HepG2 (cell line): Measurements from ENCODE around the gene ZFP69. TPM values are rescaled to one million over a fixed set of nuclear protein-coding genes. Genes with fewer than 3 reads are reported as not detected.

Experiments
- ETV5 ChIP-seq: IDR thresholded peaks from 2 replicates; pipeline ENCODE4 v1.6.1; 2018; ENCODE audit warnings: missing biosample characterization, missing genetic modification reagents, inconsistent platforms, borderline replicate concordance
- FOXO1 ChIP-seq: sonication (generic); formaldehyde crosslinking; IDR thresholded peaks from 2 replicates; pipeline ENCODE4 v1.4.0; 2020; ENCODE audit warnings: missing genetic modification reagents
- HMG20A ChIP-seq: IDR thresholded peaks from 2 replicates; pipeline ENCODE4 v1.6.1; 2016; ENCODE audit warnings: borderline replicate concordance
- HNF4A ChIP-seq: sonication (generic); formaldehyde crosslinking; IDR thresholded peaks from 2 replicates; pipeline ENCODE4 v1.4.0; 2020; ENCODE audit warnings: missing genetic modification reagents
- HNF4G ChIP-seq, 2 experiments: sonication (generic) in 1 of 2; formaldehyde crosslinking in 1 of 2; IDR thresholded peaks; 2 replicates each; pipeline versions ENCODE4 v1.4.0 to v1.6.1; 2011 to 2020; ENCODE audit warnings: borderline replicate concordance in 2 of 2, low read depth in 2 of 2, mild to moderate bottlenecking in 2 of 2, low read length in 1 of 2, missing genetic modification reagents in 1 of 2, moderate library complexity in 1 of 2
- MEF2D ChIP-seq: sonication (generic); formaldehyde crosslinking; IDR thresholded peaks from 2 replicates; pipeline ENCODE4 v1.5.1; 2020; ENCODE audit warnings: mild to moderate bottlenecking, missing genetic modification reagents
- NBN ChIP-seq: fragments of 450-650 bp; conservative IDR thresholded peaks from 2 replicates; pipeline ENCODE4 v1.6.1; 2017
- PPARG ChIP-seq: conservative IDR thresholded peaks from 2 replicates; pipeline ENCODE4 v1.6.1; 2016; ENCODE audit warnings: missing biosample characterization, missing genetic modification reagents
- SAP130 ChIP-seq: IDR thresholded peaks from 2 replicates; pipeline ENCODE4 v1.6.1; 2016; ENCODE audit warnings: low read depth
- SMYD3 ChIP-seq: sonication (generic); formaldehyde crosslinking; IDR thresholded peaks from 2 replicates; pipeline ENCODE4 v1.8.1; 2023; ENCODE audit warnings: mild to moderate bottlenecking, missing genetic modification reagents
- SRSF1 ChIP-seq: fragments of 200-400 bp; formaldehyde crosslinking; optimal IDR thresholded peaks from 2 replicates; pipeline ENCODE3; 2017; ENCODE audit warnings: mild to moderate bottlenecking, low read depth, low read length, moderate library complexity
- TCF7 ChIP-seq: sonication (generic); IDR thresholded peaks from 2 replicates; pipeline ENCODE4 v1.6.1; 2016; ENCODE audit warnings: antibody characterized with exemption, low read depth
- TCF7L2 ChIP-seq: IDR thresholded peaks from 2 replicates; pipeline ENCODE4 v1.6.1; 2011; ENCODE audit warnings: mild to moderate bottlenecking, low read depth, low read length, moderate library complexity
- ZBTB42 ChIP-seq: sonication (generic); formaldehyde crosslinking; IDR thresholded peaks from 2 replicates; pipeline ENCODE4 v1.5.0; 2020; ENCODE audit warnings: mild to moderate bottlenecking, missing genetic modification reagents
- ZMYM3 ChIP-seq: sonication (generic); formaldehyde crosslinking; IDR thresholded peaks from 2 replicates; pipeline ENCODE4 v1.5.1; 2020; ENCODE audit warnings: mild to moderate bottlenecking, missing genetic modification reagents
- ZNF124 ChIP-seq: sonication (generic); formaldehyde crosslinking; IDR thresholded peaks from 2 replicates; pipeline ENCODE4 v1.4.0; 2020; ENCODE audit warnings: missing genetic modification reagents
- ZNF331 ChIP-seq: sonication (generic); formaldehyde crosslinking; IDR thresholded peaks from 2 replicates; pipeline ENCODE4 v1.4.0; 2020; ENCODE audit warnings: missing genetic modification reagents
- ZNF441 ChIP-seq: sonication (generic); formaldehyde crosslinking; IDR thresholded peaks from 2 replicates; pipeline ENCODE4 v1.7.0; 2021; ENCODE audit warnings: missing genetic modification reagents, borderline replicate concordance
- ZNF496 ChIP-seq: sonication (generic); formaldehyde crosslinking; IDR thresholded peaks from 2 replicates; pipeline ENCODE4 v1.8.1; 2023; ENCODE audit warnings: mild to moderate bottlenecking, moderate library complexity, missing genetic modification reagents; ENCODE audit not compliant: insufficient replicate concordance
- ZNF563 ChIP-seq: sonication (generic); formaldehyde crosslinking; IDR thresholded peaks from 2 replicates; pipeline ENCODE4 v1.8.0; 2022; ENCODE audit warnings: mild to moderate bottlenecking, moderate library complexity, missing genetic modification reagents
- ZNF614 ChIP-seq: IDR thresholded peaks from 2 replicates; pipeline ENCODE4 v1.6.1; 2018; ENCODE audit warnings: missing biosample characterization, missing genetic modification reagents, inconsistent platforms, borderline replicate concordance
- ZNF652 ChIP-seq: IDR thresholded peaks from 2 replicates; pipeline ENCODE4 v1.6.1; 2016; ENCODE audit warnings: low read depth, borderline replicate concordance
- ZSCAN9 ChIP-seq: IDR thresholded peaks from 2 replicates; pipeline ENCODE4 v1.6.1; 2016; ENCODE audit warnings: borderline replicate concordance
- polyA plus RNA-seq, 8 experiments: library from polyadenylated mRNA; depleted of rRNA in 3 of 8; stranded (reverse) in 7 of 8; unstranded in 1 of 8; fragments of >200 nt; fragmentation: Illumina TruSeq in 4 of 8; extraction: Trizol in 4 of 8; gene quantifications; 2 replicates each; pipeline versions ENCODE4 v1.2.1 to v1.2.3, GENCODE V29; 2011 to 2016; ENCODE audit warnings: low read depth in 4 of 8, missing spikeins in 1 of 8, mixed read lengths in 1 of 8; ENCODE audit not compliant: insufficient read depth in 1 of 8
- total RNA-seq, 5 experiments: library from RNA; depleted of rRNA; stranded (reverse); fragments of >200 nt; fragmentation: Illumina TruSeq; extraction: Trizol; gene quantifications; 2 replicates each; pipeline ENCODE4 v1.2.3, GENCODE V29; 2016; ENCODE audit warnings: low read depth in 1 of 5
- TF ChIP-seq, protein P1 (sequence below): sonication (generic); formaldehyde crosslinking; IDR thresholded peaks from 2 replicates; pipeline ENCODE4 v1.9.0; 2022; ENCODE audit warnings: missing genetic modification reagents, mild to moderate bottlenecking, borderline replicate concordance
- TF ChIP-seq, protein P2 (sequence below): sonication (generic); formaldehyde crosslinking; IDR thresholded peaks from 2 replicates; pipeline ENCODE4 v1.8.1; 2022; ENCODE audit warnings: mild to moderate bottlenecking, missing genetic modification reagents
- TF ChIP-seq, protein P3 (sequence below): sonication (generic); formaldehyde crosslinking; conservative IDR thresholded peaks from 2 replicates; pipeline ENCODE4 v1.4.0; 2020; ENCODE audit warnings: missing genetic modification reagents

Gene ZFP69
- total and polyA plus RNA-seq, 2 of the 13 experiments (the other 11 are each of a cell fraction or from before 2014, with no cell fraction given), result 2.6 to 5.6 TPM

DNA sequence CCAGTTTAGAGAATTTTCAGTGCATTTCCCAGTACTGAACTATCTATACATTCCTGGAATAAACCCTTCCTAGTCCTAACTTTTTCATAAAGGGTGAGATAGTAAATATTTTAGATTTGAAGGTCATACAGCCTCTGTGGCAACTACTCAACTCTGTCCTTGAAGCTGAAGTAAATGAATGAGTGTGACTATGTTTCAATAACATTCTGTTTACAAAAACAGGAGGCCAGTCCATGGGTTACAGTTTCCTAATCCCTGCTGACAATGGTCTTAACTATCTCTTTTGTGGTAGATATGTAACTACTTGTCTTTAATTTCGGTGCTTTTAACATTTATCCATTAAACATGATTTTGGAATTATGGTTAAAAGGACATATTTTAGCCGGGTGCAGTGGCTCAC lies 58.6 kb downstream of the ZFP69 start (continued):
- TF ChIP-seq, protein P1, sequence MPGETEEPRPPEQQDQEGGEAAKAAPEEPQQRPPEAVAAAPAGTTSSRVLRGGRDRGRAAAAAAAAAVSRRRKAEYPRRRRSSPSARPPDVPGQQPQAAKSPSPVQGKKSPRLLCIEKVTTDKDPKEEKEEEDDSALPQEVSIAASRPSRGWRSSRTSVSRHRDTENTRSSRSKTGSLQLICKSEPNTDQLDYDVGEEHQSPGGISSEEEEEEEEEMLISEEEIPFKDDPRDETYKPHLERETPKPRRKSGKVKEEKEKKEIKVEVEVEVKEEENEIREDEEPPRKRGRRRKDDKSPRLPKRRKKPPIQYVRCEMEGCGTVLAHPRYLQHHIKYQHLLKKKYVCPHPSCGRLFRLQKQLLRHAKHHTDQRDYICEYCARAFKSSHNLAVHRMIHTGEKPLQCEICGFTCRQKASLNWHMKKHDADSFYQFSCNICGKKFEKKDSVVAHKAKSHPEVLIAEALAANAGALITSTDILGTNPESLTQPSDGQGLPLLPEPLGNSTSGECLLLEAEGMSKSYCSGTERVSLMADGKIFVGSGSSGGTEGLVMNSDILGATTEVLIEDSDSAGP (CRISPR knock-in tag), result no peak
- TF ChIP-seq ZNF563, result no peak
- TF ChIP-seq, protein P2, sequence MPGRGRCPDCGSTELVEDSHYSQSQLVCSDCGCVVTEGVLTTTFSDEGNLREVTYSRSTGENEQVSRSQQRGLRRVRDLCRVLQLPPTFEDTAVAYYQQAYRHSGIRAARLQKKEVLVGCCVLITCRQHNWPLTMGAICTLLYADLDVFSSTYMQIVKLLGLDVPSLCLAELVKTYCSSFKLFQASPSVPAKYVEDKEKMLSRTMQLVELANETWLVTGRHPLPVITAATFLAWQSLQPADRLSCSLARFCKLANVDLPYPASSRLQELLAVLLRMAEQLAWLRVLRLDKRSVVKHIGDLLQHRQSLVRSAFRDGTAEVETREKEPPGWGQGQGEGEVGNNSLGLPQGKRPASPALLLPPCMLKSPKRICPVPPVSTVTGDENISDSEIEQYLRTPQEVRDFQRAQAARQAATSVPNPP (CRISPR knock-in tag), result no peak
- no peak for TF ChIP-seq TCF7L2
- TF ChIP-seq FOXO1, result peak; percentile 96
- peak; percentile 40; the same call in 1 of the 2 replicates for TF ChIP-seq ZNF124 (CRISPR knock-in tag)
- TF ChIP-seq SMYD3 (CRISPR knock-in tag), result 0 out of 2 replicates have a peak, but pooled peaks have one; percentile 24
- TF ChIP-seq ZSCAN9 (CRISPR knock-in tag), result peak; percentile 65; the same call in 1 of the 2 replicates
- TF ChIP-seq SAP130 (CRISPR knock-in tag), result peak; percentile 82
- TF ChIP-seq HNF4G (IDR thresholded peaks at IDR 0.05; ENCODE audit: borderline replicate concordance, low read depth, low read length), result no peak; the same call in 1 of the 2 replicates
- TF ChIP-seq HNF4G (CRISPR knock-in tag; IDR thresholded peaks at IDR 0.05; ENCODE audit: borderline replicate concordance, low read depth), result no peak
- TF ChIP-seq ZBTB42 (CRISPR knock-in tag), result no peak
- peak; percentile 51; the same call in 1 of the 2 replicates for TF ChIP-seq ZNF652 (CRISPR knock-in tag)
- TF ChIP-seq ZNF614 (CRISPR knock-in tag), result no peak
- TF ChIP-seq ZNF441 (CRISPR knock-in tag), result no peak
- no peak for TF ChIP-seq ETV5 (CRISPR knock-in tag)
- TF ChIP-seq TCF7, result 0 out of 2 replicates have a peak, but pooled peaks have one; percentile 62
- no peak for TF ChIP-seq ZMYM3 (CRISPR knock-in tag)
- peak; percentile 79 for TF ChIP-seq HNF4A
- TF ChIP-seq HMG20A (CRISPR knock-in tag), result peak; percentile 79; the same call in 1 of the 2 replicates
- TF ChIP-seq ZNF496, result no peak
- TF ChIP-seq, protein P3, sequence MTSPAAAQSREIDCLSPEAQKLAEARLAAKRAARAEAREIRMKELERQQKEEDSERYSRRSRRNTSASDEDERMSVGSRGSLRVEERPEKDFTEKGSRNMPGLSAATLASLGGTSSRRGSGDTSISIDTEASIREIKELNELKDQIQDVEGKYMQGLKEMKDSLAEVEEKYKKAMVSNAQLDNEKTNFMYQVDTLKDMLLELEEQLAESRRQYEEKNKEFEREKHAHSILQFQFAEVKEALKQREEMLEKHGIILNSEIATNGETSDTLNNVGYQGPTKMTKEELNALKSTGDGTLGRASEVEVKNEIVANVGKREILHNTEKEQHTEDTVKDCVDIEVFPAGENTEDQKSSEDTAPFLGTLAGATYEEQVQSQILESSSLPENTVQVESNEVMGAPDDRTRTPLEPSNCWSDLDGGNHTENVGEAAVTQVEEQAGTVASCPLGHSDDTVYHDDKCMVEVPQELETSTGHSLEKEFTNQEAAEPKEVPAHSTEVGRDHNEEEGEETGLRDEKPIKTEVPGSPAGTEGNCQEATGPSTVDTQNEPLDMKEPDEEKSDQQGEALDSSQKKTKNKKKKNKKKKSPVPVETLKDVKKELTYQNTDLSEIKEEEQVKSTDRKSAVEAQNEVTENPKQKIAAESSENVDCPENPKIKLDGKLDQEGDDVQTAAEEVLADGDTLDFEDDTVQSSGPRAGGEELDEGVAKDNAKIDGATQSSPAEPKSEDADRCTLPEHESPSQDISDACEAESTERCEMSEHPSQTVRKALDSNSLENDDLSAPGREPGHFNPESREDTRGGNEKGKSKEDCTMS (CRISPR knock-in tag), result no peak
- TF ChIP-seq MEF2D (CRISPR knock-in tag), result 0 out of 2 replicates have a peak, but pooled peaks have one; percentile 26
- no peak for TF ChIP-seq NBN
- no peak for TF ChIP-seq SRSF1
- peak; percentile 67 for TF ChIP-seq PPARG
- TF ChIP-seq ZNF331 (CRISPR knock-in tag), result no peak
